ENCODE results near the gene SLC9A2.

The SLC9A2 gene

DNA sequence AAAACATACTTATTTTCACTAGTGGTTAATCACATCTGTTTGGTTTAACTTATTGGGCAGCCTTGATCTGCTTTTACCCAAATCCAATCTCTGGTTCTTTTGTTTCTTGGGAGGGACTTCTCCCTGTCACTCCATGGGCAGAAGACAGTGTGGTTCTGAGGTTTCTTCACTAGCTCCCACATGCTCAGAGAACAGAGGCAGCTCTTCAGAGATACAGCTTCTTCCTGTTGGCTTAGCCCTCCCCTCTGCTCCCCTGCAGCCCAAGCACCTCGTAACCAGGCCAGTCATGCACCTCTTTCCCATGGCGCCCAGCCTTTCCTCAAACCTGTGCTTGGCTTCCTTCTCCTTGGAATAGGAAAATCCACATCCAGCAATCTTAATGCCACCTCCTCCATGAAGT lies 32.8 kb downstream of the SLC9A2 start:
- no peak for DNase-seq (ENCODE audit: low read depth in 1 of 2, low spot score in 1 of 2)
- no peak overlapping the region for H3K4me3 ChIP-seq (replicated peaks; ENCODE audit: insufficient read depth, low read length)
- H3K27ac ChIP-seq (replicated peaks), result no peak overlapping the region
- TF ChIP-seq REST (IDR thresholded peaks at IDR 0.05; ENCODE audit: insufficient replicate concordance, low read depth) (no peak), CTCF (IDR thresholded peaks at IDR 0.05; ENCODE audit: insufficient read depth, low read length) (no peak), GABPA (IDR thresholded peaks at IDR 0.05; ENCODE audit: low read depth) (no peak), SPI1 (IDR thresholded peaks at IDR 0.05; ENCODE audit: borderline replicate concordance, low read depth) (no peak), POLR2AphosphoS5 (IDR thresholded peaks at IDR 0.05; ENCODE audit: low read depth) (no peak)
- no peaks in the 10 kb centered on the region for H3K27me3 ChIP-seq (ENCODE audit: insufficient read depth, poor library complexity, severe bottlenecking)

DNA sequence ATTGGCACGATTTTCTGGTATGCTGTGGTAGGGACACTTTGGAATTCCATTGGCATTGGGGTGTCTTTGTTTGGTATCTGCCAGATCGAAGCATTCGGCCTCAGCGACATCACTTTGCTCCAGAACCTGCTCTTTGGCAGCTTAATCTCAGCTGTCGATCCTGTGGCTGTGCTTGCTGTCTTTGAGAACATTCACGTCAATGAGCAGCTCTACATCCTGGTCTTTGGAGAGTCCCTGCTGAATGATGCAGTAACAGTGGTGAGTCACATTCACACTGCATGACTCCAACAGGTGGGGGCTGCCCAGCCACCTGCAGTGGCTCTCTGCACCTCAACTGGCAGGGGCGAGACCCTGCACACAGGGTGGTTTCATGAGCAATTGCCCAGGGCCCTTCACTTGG lies 38.4 kb downstream of the SLC9A2 start:
- DNase-seq (ENCODE audit: low read depth in 1 of 2, low spot score in 1 of 2), result no peak
- no peak for TF ChIP-seq GABPA (IDR thresholded peaks at IDR 0.05; ENCODE audit: low read depth)
- no peak for TF ChIP-seq CTCF (IDR thresholded peaks at IDR 0.05; ENCODE audit: insufficient read depth, low read length)
- TF ChIP-seq SPI1 (IDR thresholded peaks at IDR 0.05; ENCODE audit: borderline replicate concordance, low read depth), result no peak
- TF ChIP-seq REST (IDR thresholded peaks at IDR 0.05; ENCODE audit: insufficient replicate concordance, low read depth), result no peak
- TF ChIP-seq POLR2AphosphoS5 (IDR thresholded peaks at IDR 0.05; ENCODE audit: low read depth), result no peak
- no peak overlapping the region for H3K4me3 ChIP-seq (replicated peaks; ENCODE audit: insufficient read depth, low read length)
- H3K27me3 ChIP-seq (ENCODE audit: insufficient read depth, poor library complexity, severe bottlenecking), result no peaks in the 10 kb centered on the region
- H3K27ac ChIP-seq (replicated peaks), result no peak overlapping the region

DNA sequence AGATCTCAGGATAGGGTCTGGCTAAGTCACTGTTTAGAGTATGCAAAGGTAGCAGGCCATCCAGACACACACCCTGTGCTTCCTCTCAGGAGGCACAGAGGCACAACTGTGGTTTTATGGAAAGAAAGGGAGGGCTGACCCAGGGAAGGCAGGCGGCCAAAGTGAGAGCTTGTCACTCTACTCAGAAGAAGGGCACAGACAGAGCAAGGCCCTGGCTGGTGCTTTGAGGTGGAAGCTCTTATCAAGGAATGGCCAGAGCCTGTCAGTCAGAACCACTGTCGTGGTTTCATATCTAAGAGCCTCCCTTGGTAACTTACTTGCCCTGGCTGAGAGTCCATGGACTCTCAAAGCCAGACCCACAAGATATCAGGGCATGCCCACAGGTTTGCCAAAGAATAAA lies 40.7 kb downstream of the SLC9A2 start:
- no peak for DNase-seq (ENCODE audit: low read depth in 1 of 2, low spot score in 1 of 2)
- TF ChIP-seq CTCF (IDR thresholded peaks at IDR 0.05; ENCODE audit: insufficient read depth, low read length) (no peak), GABPA (IDR thresholded peaks at IDR 0.05; ENCODE audit: low read depth) (no peak), SPI1 (IDR thresholded peaks at IDR 0.05; ENCODE audit: borderline replicate concordance, low read depth) (no peak), POLR2AphosphoS5 (IDR thresholded peaks at IDR 0.05; ENCODE audit: low read depth) (no peak), REST (IDR thresholded peaks at IDR 0.05; ENCODE audit: insufficient replicate concordance, low read depth) (no peak)
- no peaks in the 10 kb centered on the region for H3K27me3 ChIP-seq (ENCODE audit: insufficient read depth, poor library complexity, severe bottlenecking)
- no peak overlapping the region for H3K27ac ChIP-seq (replicated peaks)
- no peak overlapping the region for H3K4me3 ChIP-seq (replicated peaks; ENCODE audit: insufficient read depth, low read length)
